Measurements from ENCODE around the gene IL13RA1. TPM values are rescaled to one million over a fixed set of nuclear protein-coding genes. Genes with fewer than 3 reads are reported as not detected.

The IL13RA1 gene
- total and polyA plus RNA-seq, 2 experiments from 2014 or later = 2.7 to 6.6 TPM

DNA sequence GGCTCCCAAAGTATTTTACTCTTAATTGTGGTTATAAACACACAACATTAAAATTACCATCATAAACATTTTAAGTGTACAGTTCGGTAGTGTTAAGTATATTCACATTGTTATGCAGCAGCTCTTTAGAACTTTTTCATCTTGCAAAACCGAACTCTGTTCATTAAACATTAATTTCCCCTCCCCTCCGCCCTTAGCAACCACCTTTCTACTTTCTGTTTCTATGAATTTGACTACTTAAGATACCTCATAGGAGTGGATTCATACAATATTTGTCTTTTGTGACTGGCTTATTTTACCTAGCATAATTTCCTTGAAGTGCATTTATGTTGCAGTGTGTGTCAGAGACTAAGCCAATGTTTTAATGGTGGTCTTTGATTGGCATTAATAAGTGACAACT is 32.6 kb downstream of the IL13RA1 start:
- DNase-seq (ENCODE audit: low spot score) (no peak), ATAC-seq (no peak)
- no peak overlapping the region for H3K4me3 Mint-ChIP-seq
- H3K4me1 Mint-ChIP-seq = peaks cover 10% of the 10 kb centered on the region; the same call in 2 of the 3 replicates
- Histone ChIP-seq H3K4me1 (ENCODE audit: insufficient read depth) (peaks cover 7% of the 10 kb centered on the region), H3K27ac (ENCODE audit: low read depth) (no peak overlapping the region), H3F3A (replicated peaks; ENCODE audit: low read depth) (no peaks in the 10 kb centered on the region), H3K4me2 (no peak overlapping the region), H4K20me1 (replicated peaks; ENCODE audit: insufficient read depth) (no peaks in the 10 kb centered on the region), H3K36me3 (ENCODE audit: insufficient read depth) (no peaks in the 10 kb centered on the region), H2AFZ (no peak overlapping the region), H3K79me2 (replicated peaks; ENCODE audit: insufficient read depth) (no peaks in the 10 kb centered on the region), H3K4me3 (no peak overlapping the region), H3K9me2 (ENCODE audit: insufficient read depth) (no peaks in the 10 kb centered on the region), H3K27me3 (ENCODE audit: insufficient read depth) (no peaks in the 10 kb centered on the region)
- H3K36me3 Mint-ChIP-seq (ENCODE audit: low read depth) = no peaks in the 10 kb centered on the region
- no peaks in the 10 kb centered on the region for H3K9me3 Mint-ChIP-seq
- TF ChIP-seq EZH2phosphoT487 (IDR thresholded peaks at IDR 0.05; ENCODE audit: unreplicated experiment) (no peak), JUNB (IDR thresholded peaks at IDR 0.05; ENCODE audit: unreplicated experiment) (no peak), EZH2 (IDR thresholded peaks at IDR 0.05; ENCODE audit: low read depth, unreplicated experiment) (no peak), STAT1 (IDR thresholded peaks at IDR 0.05; ENCODE audit: unreplicated experiment) (no peak), POLR2AphosphoS5 (IDR thresholded peaks at IDR 0.05; ENCODE audit: low read depth) (no peak), CTCF (conservative IDR thresholded peaks at IDR 0.05; ENCODE audit: low read depth in 2 of 2) (no peak), ZNF331 (CRISPR knock-in tag; IDR thresholded peaks at IDR 0.05; ENCODE audit: low read depth) (no peak), ETS1 (IDR thresholded peaks at IDR 0.05) (no peak), CREB1 (CRISPR knock-in tag; IDR thresholded peaks at IDR 0.05; ENCODE audit: low read depth) (no peak), ZNF114 (CRISPR knock-in tag; IDR thresholded peaks at IDR 0.05) (no peak), NANOG (IDR thresholded peaks at IDR 0.05; ENCODE audit: borderline replicate concordance) (no peak)
- TF ChIP-seq, protein P1, sequence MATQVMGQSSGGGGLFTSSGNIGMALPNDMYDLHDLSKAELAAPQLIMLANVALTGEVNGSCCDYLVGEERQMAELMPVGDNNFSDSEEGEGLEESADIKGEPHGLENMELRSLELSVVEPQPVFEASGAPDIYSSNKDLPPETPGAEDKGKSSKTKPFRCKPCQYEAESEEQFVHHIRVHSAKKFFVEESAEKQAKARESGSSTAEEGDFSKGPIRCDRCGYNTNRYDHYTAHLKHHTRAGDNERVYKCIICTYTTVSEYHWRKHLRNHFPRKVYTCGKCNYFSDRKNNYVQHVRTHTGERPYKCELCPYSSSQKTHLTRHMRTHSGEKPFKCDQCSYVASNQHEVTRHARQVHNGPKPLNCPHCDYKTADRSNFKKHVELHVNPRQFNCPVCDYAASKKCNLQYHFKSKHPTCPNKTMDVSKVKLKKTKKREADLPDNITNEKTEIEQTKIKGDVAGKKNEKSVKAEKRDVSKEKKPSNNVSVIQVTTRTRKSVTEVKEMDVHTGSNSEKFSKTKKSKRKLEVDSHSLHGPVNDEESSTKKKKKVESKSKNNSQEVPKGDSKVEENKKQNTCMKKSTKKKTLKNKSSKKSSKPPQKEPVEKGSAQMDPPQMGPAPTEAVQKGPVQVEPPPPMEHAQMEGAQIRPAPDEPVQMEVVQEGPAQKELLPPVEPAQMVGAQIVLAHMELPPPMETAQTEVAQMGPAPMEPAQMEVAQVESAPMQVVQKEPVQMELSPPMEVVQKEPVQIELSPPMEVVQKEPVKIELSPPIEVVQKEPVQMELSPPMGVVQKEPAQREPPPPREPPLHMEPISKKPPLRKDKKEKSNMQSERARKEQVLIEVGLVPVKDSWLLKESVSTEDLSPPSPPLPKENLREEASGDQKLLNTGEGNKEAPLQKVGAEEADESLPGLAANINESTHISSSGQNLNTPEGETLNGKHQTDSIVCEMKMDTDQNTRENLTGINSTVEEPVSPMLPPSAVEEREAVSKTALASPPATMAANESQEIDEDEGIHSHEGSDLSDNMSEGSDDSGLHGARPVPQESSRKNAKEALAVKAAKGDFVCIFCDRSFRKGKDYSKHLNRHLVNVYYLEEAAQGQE (IDR thresholded peaks at IDR 0.05; ENCODE audit: unreplicated experiment) = no peak
- TF ChIP-seq, protein P2, sequence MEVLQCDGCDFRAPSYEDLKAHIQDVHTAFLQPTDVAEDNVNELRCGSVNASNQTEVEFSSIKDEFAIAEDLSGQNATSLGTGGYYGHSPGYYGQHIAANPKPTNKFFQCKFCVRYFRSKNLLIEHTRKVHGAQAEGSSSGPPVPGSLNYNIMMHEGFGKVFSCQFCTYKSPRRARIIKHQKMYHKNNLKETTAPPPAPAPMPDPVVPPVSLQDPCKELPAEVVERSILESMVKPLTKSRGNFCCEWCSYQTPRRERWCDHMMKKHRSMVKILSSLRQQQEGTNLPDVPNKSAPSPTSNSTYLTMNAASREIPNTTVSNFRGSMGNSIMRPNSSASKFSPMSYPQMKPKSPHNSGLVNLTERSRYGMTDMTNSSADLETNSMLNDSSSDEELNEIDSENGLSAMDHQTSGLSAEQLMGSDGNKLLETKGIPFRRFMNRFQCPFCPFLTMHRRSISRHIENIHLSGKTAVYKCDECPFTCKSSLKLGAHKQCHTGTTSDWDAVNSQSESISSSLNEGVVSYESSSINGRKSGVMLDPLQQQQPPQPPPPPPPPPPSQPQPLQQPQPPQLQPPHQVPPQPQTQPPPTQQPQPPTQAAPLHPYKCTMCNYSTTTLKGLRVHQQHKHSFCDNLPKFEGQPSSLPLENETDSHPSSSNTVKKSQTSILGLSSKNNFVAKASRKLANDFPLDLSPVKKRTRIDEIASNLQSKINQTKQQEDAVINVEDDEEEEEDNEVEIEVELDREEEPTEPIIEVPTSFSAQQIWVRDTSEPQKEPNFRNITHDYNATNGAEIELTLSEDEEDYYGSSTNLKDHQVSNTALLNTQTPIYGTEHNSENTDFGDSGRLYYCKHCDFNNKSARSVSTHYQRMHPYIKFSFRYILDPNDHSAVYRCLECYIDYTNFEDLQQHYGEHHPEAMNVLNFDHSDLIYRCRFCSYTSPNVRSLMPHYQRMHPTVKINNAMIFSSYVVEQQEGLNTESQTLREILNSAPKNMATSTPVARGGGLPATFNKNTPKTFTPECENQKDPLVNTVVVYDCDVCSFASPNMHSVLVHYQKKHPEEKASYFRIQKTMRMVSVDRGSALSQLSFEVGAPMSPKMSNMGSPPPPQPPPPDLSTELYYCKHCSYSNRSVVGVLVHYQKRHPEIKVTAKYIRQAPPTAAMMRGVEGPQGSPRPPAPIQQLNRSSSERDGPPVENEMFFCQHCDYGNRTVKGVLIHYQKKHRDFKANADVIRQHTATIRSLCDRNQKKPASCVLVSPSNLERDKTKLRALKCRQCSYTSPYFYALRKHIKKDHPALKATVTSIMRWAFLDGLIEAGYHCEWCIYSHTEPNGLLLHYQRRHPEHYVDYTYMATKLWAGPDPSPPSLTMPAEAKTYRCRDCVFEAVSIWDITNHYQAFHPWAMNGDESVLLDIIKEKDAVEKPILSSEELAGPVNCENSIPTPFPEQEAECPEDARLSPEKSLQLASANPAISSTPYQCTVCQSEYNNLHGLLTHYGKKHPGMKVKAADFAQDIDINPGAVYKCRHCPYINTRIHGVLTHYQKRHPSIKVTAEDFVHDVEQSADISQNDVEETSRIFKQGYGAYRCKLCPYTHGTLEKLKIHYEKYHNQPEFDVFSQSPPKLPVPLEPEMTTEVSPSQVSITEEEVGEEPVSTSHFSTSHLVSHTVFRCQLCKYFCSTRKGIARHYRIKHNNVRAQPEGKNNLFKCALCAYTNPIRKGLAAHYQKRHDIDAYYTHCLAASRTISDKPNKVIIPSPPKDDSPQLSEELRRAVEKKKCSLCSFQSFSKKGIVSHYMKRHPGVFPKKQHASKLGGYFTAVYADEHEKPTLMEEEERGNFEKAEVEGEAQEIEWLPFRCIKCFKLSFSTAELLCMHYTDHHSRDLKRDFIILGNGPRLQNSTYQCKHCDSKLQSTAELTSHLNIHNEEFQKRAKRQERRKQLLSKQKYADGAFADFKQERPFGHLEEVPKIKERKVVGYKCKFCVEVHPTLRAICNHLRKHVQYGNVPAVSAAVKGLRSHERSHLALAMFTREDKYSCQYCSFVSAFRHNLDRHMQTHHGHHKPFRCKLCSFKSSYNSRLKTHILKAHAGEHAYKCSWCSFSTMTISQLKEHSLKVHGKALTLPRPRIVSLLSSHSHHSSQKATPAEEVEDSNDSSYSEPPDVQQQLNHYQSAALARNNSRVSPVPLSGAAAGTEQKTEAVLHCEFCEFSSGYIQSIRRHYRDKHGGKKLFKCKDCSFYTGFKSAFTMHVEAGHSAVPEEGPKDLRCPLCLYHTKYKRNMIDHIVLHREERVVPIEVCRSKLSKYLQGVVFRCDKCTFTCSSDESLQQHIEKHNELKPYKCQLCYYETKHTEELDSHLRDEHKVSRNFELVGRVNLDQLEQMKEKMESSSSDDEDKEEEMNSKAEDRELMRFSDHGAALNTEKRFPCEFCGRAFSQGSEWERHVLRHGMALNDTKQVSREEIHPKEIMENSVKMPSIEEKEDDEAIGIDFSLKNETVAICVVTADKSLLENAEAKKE (CRISPR knock-in tag; IDR thresholded peaks at IDR 0.05) = no peak
- H3K27ac Mint-ChIP-seq = no peak overlapping the region
- no peaks in the 10 kb centered on the region for H3K27me3 Mint-ChIP-seq (ENCODE audit: insufficient read depth, low read depth, poor library complexity)

Measured in GM23338 (cell line).